HG02571 (cell line): ENCODE data around the gene KLB.
"Not testable (repeated sequence)": the region's sequence is repeated elsewhere in the genome, so short reads cannot be mapped to it uniquely, and the experiment has no call there.

Source experiments
- ATAC-seq: cut with Tn5 transposase; IDR thresholded peaks from one replicate; pipeline ENCODE4 v1.9.1; 2021; ENCODE audit warnings: mild to moderate bottlenecking, moderate library complexity; ENCODE audit not compliant: unreplicated experiment

KLB gene

DNA sequence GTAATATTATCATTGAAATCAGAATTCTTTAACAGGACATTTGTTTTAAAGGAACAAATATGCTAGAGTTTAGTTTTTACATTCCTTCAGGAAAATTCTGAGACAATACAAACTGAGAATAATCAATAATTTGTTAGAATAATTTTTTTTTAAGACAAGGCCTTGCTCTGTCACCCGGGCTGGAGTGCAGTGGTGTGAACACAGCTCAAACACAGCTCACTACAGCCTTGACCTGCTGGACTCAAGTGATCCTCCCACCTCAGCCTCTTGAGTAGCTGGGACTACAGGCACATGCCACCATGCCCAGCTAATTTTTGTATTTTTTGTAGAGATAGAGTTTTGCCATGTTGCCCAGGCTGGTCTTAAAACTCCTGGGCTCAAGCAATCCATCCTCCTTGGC is 18.6 kb downstream of the KLB start:
- not testable (repeated sequence) for ATAC-seq

DNA sequence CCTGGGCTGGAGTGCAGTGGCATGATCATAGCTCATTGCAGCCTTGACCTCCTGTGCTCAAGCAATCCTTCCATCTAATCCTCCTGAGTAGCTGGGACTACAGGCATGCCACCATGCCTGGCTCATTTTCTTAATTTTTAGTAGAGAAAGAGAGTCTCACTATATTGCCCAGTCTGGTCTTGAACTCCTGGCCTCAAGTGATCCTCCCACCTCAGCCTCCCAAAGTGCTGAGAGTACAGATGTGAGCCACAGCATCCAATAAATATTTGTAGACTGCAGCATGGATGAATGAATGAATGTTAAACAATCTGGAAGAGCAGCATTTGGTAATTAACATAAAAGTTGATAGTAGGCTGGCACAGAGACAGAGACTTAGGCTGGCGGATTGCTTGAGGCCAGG is 20.0 kb downstream of the KLB start:
- no peak for ATAC-seq

DNA sequence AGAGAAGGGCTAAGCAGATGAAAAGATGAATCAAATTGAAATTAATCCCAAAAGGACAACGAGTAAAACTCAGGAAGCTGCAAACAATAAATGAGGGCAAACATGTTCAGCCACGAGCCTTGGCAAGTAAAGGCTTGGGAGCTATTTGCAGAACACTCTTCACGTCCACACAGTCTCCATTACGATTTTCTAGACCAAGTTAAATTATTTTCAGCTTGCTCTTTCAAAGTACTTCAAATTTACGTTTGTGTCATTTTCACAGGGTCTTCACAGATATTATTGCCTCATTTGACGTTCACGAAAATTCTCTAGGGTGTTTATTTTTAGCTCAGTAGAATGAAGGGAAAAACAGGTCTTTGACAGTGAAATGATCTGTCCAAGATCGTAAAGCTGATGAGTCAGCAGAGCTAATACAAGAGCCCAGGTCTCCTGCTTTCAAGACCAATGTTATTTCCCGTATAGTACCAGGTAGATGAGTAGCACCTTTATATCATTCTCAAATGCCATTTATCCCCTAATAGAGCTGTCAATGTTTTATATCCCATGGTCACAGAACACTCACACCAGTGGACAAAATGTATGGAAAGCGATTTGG is 20.9 kb downstream of the KLB start:
- ATAC-seq: no peak

DNA sequence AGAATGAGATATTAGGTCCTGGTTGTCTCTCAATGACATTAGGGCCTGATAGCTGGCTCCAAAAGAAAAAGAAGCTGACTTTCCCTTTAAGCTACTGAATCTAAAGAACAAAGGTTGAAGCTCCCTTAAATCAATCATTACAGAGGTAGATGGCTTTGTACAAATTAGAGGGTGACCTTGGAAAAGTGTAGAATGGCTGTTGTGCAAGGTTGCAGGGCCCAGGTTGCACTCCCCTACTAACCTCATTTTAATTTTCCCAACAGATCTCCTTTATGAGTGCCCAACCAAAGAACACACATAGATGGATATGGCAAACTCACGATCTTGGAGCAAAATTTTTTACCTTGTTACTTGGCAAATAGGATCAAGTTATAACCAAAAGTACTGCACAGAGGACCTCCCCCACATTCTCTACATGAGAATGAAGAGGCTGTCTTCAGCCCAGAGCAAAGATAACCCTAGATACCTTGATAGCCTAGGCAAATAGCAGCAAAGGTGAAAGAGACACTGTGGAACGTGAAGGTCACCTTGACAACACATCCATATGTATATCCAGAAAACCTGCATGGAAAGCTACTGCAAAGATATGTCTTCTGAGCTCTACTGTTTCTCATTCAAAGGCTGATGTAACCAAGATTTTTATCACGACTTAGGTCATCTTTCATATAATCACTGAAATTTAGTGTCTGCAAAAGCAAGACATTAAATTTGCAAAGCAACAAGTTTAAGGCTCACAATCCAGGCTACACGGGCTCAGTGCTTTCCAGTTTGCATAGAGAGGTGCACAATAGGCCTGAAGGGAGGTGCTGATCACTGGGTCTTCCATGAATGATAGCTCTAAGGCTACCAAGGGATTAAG is 23.0 kb downstream of the KLB start:
- ATAC-seq: no peak

DNA sequence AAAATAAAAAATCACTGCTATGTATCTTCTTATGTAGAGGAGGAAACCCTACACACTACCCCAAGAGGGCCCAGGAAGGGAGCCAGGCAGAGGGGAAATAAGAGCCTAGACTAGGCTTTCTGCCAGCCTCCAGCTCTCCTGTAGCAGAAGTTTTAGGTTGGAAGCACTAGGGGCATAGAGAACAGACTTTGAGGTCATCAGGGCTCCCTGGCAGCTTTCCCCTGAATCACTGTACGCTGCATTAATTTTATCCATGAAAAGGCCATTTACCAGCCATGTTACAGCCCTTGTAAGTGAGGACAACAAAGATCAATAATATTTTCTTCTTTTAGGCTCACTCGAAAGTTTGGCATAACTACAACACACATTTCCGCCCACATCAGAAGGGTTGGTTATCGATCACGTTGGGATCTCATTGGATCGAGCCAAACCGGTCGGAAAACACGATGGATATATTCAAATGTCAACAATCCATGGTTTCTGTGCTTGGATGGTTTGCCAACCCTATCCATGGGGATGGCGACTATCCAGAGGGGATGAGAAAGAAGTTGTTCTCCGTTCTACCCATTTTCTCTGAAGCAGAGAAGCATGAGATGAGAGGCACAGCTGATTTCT is 27.3 kb downstream of the KLB start:
- ATAC-seq: no peak

DNA sequence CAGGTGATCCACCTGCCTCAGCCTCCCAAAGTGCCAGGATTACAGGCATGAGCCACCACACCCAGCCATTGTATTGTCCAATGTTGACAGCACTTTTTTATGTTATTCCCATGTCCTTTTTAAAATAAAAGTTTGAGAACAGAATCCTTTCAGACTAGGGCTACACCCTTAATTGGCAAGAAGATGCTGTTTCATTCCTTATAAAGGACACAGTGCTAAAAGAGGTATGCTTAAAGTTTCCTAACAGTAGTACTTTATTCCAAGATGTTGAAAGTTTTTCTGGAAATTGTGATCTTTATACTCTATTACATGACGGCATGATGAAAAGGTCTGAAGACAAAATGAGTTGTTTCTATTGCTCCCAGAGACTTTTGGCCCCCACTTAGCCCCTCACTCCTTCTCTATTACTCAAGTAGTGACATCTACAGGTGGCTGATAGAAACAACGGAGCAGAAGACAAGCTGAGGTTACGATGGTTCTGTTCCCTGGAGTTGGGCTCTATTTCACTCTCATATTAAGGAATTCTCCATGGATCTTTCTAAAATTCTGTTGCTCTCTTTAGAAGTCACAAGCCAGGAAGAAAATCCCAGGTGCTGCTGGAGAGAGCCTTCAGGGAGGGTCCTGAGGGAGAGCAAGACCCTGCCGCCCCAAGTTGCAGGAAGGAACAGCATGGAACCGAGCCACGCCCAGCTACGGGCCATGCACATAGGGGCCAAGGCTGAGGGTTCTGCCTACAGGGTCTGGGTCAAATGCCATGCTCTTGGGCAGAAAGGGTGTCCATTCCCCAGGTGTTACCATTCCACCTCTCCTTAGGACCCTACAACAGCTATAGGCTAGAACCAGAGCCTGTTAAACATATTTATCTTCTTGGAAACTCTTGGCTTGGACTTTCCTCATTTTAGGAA is 29.2 kb downstream of the KLB start:
- ATAC-seq: no peak

DNA sequence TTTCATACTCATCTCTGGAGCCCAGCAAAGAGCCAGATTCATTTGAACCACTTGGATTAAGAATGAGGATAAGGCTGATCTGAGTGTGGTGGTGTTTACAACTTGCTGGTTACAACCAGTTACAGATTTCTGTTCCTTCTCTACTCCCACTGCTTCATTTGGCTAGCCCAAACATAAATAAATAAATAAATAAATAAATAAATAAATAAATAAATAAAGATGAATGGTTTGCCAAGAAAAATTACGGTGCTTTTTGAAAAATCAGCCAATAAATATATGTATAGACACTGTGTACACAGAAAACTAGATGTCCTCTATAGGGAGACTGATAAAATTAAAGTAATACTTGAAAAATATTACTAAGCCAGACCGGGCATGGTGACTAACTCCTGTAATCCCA is 34.9 kb downstream of the KLB start:
- ATAC-seq: no peak

DNA sequence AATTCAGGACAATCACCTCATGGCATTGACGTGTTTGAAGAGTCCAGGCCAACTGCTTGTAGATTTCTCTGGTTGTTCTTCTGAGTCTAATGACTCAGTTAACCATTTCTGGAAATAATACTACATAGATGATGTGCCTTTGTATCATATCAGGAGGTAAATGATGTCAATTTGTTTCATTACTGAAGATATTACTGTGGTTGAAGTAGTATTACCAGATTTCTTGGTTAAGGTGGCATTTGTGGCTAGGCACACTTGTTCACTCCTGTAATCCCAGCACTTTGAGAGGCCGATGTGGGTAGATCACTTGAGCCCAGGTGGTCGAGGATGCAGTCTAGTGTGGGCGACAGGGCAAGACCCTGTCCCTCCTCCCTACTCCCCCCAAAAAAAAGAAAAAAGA is 36.3 kb downstream of the KLB start:
- ATAC-seq: no peak

DNA sequence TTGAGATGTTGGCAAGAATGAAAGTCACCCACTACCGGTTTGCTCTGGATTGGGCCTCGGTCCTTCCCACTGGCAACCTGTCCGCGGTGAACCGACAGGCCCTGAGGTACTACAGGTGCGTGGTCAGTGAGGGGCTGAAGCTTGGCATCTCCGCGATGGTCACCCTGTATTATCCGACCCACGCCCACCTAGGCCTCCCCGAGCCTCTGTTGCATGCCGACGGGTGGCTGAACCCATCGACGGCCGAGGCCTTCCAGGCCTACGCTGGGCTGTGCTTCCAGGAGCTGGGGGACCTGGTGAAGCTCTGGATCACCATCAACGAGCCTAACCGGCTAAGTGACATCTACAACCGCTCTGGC is 39.7 kb downstream of the KLB start:
- ATAC-seq: no peak

DNA sequence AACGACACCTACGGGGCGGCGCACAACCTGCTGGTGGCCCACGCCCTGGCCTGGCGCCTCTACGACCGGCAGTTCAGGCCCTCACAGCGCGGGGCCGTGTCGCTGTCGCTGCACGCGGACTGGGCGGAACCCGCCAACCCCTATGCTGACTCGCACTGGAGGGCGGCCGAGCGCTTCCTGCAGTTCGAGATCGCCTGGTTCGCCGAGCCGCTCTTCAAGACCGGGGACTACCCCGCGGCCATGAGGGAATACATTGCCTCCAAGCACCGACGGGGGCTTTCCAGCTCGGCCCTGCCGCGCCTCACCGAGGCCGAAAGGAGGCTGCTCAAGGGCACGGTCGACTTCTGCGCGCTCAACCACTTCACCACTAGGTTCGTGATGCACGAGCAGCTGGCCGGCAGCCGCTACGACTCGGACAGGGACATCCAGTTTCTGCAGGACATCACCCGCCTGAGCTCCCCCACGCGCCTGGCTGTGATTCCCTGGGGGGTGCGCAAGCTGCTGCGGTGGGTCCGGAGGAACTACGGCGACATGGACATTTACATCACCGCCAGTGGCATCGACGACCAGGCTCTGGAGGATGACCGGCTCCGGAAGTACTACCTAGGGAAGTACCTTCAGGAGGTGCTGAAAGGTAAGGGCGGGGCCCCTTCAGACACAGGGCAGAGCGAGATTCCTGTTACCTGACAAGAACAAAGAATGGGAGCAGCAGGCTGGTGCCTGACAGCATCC is 40.3 kb downstream of the KLB start:
- peak; percentile 78 for ATAC-seq

DNA sequence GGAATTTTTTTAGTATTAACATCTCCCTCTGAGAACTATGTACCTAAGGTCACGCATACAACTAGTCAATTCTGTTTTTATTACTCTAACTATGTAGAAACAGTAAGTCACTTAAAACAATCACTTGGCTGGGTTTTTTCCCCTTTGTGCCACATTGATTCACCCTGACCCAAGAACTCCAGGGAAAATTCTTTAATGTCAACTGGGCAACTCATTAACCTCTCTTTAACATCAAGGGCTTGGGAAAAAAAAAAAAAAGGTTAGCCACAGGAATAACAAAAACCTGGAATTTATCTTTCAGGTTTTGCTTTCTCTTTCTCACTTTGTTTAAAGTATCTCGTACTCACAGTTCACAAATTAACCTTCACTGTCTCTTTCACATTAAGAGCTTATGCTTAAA is 43.9 kb downstream of the KLB start:
- no peak for ATAC-seq

DNA sequence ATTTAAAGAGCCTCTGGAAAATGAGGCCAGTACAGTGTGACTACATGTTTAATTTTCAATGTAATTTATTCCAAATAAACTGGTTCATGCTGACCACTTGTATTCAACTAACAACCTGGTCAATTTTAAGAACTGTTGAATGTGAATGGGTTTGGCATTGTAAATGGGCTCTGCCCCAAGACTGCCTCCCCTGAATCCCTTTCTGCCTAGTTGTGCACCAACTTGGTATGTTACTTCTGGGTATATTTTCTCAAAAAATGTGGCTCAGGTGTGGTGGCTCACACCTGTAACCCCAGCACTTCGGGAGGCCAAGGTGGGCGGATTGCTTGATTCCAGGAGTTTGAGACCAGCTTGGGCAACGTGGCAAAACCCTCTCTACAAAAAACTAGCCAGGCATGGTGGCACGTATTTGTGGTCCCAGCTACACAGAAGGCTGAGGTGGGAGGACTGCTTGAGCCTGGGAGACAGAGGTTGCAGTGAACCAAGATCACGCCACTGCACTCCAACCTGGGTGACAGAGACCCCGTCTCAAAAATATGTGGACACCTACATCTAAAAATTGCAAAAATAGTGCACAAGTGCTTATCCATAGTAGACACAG is 44.8 kb downstream of the KLB start:
- no peak for ATAC-seq

DNA sequence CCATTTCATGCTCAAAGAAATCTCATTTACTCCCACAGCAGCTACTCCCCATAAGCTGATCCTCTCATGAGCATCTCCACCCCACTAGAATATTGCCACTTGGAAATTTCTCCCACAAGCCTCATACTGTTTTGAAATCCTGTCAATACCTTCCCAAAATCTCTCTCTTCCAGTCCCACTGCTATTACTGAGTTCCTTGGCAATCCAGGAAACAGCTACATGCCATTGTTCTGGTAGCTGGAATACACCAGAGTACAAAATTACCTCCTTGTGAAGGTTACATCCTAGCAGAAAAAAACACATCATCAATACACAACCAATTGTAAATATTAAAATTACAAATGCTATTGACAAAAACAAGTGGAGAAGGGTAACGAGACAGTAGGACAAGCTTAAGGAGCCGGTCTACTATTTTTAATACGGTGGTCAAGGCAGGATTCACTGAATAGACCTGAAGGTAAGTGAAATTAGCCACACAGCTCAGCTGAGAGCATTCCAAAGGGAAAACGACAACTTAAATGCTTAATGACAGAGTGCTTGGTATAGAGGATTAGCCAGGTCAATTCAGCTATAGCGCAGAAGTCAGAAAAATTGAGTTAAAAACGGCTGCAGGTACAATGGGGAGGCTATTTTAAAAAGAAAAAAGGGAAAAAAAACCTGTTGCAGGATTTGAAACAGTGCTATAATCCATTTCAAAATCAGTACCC is 45.6 kb downstream of the KLB start:
- ATAC-seq: no peak

DNA sequence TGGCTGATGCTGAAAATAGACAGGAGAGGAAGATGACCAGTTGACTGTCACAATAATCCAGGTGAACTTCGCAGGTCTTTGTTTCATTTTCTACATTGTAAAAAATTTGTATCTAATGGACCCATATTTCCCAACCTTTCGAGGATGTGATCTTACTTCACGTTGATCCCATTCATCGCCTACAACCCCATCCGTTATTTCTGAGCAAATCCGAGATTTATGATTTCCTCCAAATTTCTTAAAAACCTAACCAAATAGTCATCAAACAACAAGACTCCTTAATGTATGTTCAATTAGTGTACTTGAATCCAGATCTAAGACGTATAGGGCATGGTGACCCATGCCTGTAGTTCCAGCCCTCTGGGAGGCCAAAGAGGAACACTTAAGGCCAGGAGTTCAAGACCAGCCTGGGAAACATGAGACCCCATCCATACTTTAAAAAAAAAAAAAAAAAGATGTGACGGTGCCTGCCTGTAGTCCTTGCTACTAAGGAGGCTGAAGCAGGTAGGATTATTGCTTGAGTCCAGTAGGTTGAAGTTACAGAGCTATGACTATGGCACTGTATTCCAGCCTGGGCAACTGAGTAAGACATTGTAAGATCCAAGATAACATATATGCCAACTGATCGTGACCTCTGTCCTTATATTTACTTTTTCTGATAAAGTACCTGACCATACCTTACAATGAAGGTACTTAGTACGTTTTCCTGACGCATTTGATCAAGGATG is 46.3 kb downstream of the KLB start:
- no peak for ATAC-seq

DNA sequence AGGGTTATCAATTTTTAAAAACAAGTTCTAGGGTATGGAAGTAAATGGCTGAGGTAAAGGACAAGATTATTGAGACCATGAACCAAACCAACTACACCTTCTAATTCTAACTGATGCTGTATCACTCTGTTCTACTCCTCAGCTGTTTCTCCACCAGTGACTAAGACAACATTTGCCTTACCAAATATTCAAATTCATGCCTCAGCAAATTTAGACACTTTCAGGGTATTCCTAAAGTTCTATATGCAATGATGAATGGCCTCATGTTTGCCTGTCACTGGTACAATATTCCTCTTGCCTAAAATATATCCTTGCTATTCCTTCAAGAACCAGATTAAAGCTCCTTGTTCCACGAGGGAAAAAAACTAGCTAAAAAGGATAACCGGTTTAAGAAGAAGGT is 47.0 kb downstream of the KLB start:
- ATAC-seq: no peak

DNA sequence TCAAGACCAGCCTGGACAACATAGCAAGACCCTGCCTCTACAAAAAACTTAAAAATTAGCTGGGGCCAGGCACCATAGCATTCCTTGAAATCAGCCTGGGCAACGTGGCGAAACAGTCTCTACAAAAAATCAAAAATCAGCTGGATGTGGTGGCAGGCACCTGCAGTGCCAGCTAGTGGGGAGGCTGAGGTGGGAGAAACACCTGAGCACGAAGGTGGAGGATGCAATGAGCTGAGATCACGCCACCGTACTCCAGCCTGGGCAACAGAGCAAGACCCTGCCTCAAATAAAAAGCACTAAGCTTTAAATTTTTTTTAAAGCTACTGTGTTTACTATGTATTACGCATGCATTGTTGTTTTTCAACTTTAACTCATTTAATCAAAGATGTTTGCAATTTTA is 48.8 kb downstream of the KLB start:
- no peak for ATAC-seq

DNA sequence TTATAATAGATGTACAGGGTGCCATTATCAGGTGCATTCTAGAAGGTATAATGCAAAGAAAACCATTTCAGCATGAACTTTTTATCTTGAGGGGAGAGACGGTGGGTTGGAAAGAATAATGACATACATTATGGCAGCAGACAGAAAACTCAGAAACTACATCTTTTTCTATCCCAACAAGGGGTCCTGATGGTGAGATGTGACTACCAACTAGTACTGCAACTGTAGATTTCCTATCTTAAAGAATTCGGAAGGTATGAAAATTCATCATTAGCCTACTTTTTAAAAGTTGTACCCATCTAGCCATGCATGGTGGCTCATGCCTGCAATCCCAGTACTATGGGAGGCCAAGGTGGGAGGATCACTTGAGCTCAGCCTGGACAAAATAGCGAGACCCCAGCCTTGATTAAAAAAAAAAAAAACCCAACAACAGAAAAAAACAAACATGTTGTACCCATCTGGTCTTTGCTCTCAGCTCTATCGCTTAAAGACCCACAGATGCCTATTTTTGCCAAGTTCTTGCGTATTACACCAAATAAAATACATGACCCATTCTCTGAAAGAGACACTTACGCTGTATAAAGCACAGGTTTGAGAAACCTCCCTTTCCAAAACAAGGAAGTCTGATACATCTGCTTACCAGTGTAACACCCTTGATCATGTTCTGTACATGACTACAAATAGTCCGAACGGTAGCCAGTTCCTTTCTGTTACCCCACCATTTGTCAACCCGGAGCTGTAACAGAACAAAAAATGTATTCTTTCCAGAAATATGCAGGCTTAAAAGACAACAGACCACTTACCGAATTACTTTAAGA is 50.4 kb downstream of the KLB start:
- ATAC-seq: no peak

DNA sequence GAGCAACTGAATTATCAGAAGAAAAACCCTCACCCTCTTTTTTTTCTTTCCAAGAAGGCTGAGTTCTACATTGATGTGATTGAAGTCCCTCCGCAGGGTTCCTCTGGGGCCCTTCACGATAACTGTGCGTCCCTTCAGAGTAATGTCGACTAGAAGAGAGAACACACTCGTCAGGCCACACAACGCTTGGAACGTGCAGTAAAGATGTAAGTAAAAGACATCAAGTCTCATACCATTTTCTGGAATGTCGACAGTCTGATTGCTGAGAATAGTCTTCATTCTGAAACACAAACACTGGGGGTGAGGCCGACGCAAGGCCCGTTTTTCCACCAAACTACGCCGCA is 51.4 kb downstream of the KLB start:
- not testable (repeated sequence) for ATAC-seq
